Body of pancreas (tissue), 4 donors: Measurements from ENCODE around the gene C2CD4D.

ENCODE experiments used
- POLR2A ChIP-seq, 3 donors: fragments of 450-650 bp; IDR thresholded peaks; one replicate each; pipeline ENCODE4 v1.6.1; 2016; ENCODE audit warnings: antibody characterized with exemption in 3 of 3, mild to moderate bottlenecking in 2 of 3
- TF ChIP-seq, protein P1 (sequence below), 7 experiments: fragments of 450-650 bp in 4 of 7; fragments of 200-600 bp in 3 of 7; sonication (generic) in 3 of 7; IDR thresholded peaks; one replicate each; pipeline ENCODE4 v1.5.1; 2016 to 2019; ENCODE audit warnings: antibody characterized with exemption in 7 of 7

DNA sequence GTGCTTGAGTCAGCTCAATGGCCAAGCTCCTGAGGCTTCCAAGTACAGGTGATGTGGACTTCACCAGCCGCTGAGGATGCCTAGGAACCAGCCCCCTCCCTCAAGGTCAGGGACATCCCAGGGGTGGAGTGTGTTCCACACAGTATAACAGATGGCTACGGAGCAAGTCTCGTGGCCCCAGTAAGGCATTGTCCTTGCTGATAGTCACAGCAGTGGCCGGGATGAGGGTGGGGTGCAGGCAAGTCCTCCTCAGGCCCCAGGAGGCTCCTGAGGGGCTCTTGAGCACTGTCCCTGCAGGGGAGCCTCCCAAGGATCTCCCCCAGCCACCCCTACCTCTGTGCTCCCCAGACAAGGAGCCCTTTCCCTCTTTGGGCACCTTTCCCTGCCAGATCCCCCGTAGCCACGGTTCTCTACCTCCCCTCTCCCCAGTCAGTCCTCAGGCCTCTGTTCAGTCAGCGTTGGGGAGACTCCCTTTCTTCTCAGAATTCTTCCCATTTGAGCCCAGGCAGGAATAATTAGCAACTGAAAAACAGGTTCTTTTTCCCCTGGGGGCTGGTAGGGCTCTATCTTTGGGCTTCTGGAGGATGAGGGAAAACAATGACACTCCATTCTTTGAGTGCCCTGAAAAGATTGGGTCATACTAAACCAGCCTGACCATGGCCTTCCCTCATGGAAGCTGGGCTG is 21.0 kb upstream of the C2CD4D start:
- TF ChIP-seq, protein P1, sequence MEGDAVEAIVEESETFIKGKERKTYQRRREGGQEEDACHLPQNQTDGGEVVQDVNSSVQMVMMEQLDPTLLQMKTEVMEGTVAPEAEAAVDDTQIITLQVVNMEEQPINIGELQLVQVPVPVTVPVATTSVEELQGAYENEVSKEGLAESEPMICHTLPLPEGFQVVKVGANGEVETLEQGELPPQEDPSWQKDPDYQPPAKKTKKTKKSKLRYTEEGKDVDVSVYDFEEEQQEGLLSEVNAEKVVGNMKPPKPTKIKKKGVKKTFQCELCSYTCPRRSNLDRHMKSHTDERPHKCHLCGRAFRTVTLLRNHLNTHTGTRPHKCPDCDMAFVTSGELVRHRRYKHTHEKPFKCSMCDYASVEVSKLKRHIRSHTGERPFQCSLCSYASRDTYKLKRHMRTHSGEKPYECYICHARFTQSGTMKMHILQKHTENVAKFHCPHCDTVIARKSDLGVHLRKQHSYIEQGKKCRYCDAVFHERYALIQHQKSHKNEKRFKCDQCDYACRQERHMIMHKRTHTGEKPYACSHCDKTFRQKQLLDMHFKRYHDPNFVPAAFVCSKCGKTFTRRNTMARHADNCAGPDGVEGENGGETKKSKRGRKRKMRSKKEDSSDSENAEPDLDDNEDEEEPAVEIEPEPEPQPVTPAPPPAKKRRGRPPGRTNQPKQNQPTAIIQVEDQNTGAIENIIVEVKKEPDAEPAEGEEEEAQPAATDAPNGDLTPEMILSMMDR (IDR thresholded peaks at IDR 0.05), result no peak
- TF ChIP-seq POLR2A (IDR thresholded peaks at IDR 0.05), result no peak
